HepG2 (cell line): ENCODE data around the gene PASD1.

Experiments used
- CBX5 ChIP-seq: sonication (generic); formaldehyde crosslinking; IDR thresholded peaks from 2 replicates; pipeline ENCODE4 v1.4.0; 2020; ENCODE audit warnings: missing genetic modification reagents, borderline replicate concordance
- CEBPB ChIP-seq: IDR thresholded peaks from 2 replicates; pipeline ENCODE4 v1.6.1; 2011; ENCODE audit warnings: low read depth, low read length, improper control_type of control experiment, borderline replicate concordance
- JUND ChIP-seq: sonication (generic); formaldehyde crosslinking; IDR thresholded peaks from 2 replicates; pipeline ENCODE4 v1.8.0; 2022; ENCODE audit warnings: mild to moderate bottlenecking, missing genetic modification reagents
- KLF16 ChIP-seq, 2 experiments: sonication (generic) in 1 of 2; formaldehyde crosslinking in 1 of 2; IDR thresholded peaks; 2 replicates each; pipeline versions ENCODE4 v1.6.1 to v1.8.0; 2016 to 2023; ENCODE audit warnings: missing genetic modification reagents in 2 of 2, missing compliant biosample characterization in 1 of 2
- NR2C2 ChIP-seq: sonication (generic); formaldehyde crosslinking; IDR thresholded peaks from 2 replicates; pipeline ENCODE4 v1.4.0; 2020; ENCODE audit warnings: missing genetic modification reagents, mild to moderate bottlenecking, moderate library complexity, borderline replicate concordance
- PCBP2 ChIP-seq: fragments of 200-400 bp; formaldehyde crosslinking; optimal IDR thresholded peaks from 2 replicates; pipeline ENCODE3; 2018; ENCODE audit warnings: low read length, low read depth; ENCODE audit not compliant: poor library complexity, severe bottlenecking
- SCMH1 ChIP-seq: sonication (generic); formaldehyde crosslinking; IDR thresholded peaks from 2 replicates; pipeline ENCODE4 v1.9.0; 2021; ENCODE audit warnings: missing genetic modification reagents, mild to moderate bottlenecking, borderline replicate concordance
- SOX5 ChIP-seq: IDR thresholded peaks from 2 replicates; pipeline ENCODE4 v1.6.1; 2016; ENCODE audit warnings: borderline replicate concordance
- ZNF781 ChIP-seq: sonication (generic); formaldehyde crosslinking; IDR thresholded peaks from 2 replicates; pipeline ENCODE4 v1.5.1; 2020; ENCODE audit warnings: borderline replicate concordance, mild to moderate bottlenecking, missing genetic modification reagents; ENCODE audit errors: not compliant biosample characterization
- TF ChIP-seq, protein P1 (sequence below): sonication (generic); formaldehyde crosslinking; IDR thresholded peaks from 2 replicates; pipeline ENCODE4 v1.8.1; 2023; ENCODE audit warnings: mild to moderate bottlenecking, missing genetic modification reagents, borderline replicate concordance

- no peak for TF ChIP-seq JUND
- no peak for TF ChIP-seq SOX5 (CRISPR knock-in tag)
- TF ChIP-seq PCBP2, result no peak
- TF ChIP-seq ZNF781 (CRISPR knock-in tag), result no peak
- TF ChIP-seq SCMH1 (CRISPR knock-in tag), result no peak
- TF ChIP-seq CBX5 (CRISPR knock-in tag), result no peak
- TF ChIP-seq CEBPB, result no peak
- TF ChIP-seq KLF16 (CRISPR knock-in tag; IDR thresholded peaks at IDR 0.05), result no peak
- TF ChIP-seq, protein P1, sequence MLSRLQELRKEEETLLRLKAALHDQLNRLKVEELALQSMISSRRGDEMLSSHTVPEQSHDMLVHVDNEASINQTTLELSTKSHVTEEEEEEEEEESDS, result no peak
- no peak for TF ChIP-seq NR2C2
These were observed 140.0 kb downstream of the PASD1 start for GRCh38 chrX:151703487-151703886.
